Choroid plexus epithelial cell (primary cell): ENCODE measurements around the gene ZNF142.
A peak's percentile ranks its signal among the peaks of the same experiment; 100 is the strongest.

Source experiments
- DNase-seq: peaks from one replicate; pipeline ENCODE4 v3.0.0-alpha.2; 2010; ENCODE audit warnings: low read depth
- H3K4me3 ChIP-seq: 2 replicates; pipeline ENCODE4 v1.5.1; 2011; ENCODE audit warnings: low read depth, mild to moderate bottlenecking, control low read depth, low read length, moderate library complexity
- TF ChIP-seq, protein P1 (sequence below): conservative IDR thresholded peaks from 2 replicates; pipeline ENCODE4 v1.5.1; 2011; ENCODE audit warnings: low read depth, mild to moderate bottlenecking, control low read depth, inconsistent platforms, low read length, moderate library complexity

Gene ZNF142, protein sequence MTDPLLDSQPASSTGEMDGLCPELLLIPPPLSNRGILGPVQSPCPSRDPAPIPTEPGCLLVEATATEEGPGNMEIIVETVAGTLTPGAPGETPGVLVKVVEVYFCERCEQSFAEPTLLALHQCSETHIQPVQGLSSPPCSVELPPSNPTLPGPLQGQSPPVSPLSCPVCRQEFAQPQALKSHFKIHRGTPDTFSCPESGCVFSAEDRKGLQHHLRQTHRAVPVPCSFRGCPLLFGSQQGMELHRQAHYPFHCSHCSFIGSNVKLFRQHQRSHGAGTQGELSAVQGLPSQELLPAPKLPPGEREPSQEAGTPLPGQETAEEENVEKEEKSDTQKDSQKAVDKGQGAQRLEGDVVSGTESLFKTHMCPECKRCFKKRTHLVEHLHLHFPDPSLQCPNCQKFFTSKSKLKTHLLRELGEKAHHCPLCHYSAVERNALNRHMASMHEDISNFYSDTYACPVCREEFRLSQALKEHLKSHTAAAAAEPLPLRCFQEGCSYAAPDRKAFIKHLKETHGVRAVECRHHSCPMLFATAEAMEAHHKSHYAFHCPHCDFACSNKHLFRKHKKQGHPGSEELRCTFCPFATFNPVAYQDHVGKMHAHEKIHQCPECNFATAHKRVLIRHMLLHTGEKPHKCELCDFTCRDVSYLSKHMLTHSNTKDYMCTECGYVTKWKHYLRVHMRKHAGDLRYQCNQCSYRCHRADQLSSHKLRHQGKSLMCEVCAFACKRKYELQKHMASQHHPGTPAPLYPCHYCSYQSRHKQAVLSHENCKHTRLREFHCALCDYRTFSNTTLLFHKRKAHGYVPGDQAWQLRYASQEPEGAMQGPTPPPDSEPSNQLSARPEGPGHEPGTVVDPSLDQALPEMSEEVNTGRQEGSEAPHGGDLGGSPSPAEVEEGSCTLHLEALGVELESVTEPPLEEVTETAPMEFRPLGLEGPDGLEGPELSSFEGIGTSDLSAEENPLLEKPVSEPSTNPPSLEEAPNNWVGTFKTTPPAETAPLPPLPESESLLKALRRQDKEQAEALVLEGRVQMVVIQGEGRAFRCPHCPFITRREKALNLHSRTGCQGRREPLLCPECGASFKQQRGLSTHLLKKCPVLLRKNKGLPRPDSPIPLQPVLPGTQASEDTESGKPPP (N-terminal part only)

DNA sequence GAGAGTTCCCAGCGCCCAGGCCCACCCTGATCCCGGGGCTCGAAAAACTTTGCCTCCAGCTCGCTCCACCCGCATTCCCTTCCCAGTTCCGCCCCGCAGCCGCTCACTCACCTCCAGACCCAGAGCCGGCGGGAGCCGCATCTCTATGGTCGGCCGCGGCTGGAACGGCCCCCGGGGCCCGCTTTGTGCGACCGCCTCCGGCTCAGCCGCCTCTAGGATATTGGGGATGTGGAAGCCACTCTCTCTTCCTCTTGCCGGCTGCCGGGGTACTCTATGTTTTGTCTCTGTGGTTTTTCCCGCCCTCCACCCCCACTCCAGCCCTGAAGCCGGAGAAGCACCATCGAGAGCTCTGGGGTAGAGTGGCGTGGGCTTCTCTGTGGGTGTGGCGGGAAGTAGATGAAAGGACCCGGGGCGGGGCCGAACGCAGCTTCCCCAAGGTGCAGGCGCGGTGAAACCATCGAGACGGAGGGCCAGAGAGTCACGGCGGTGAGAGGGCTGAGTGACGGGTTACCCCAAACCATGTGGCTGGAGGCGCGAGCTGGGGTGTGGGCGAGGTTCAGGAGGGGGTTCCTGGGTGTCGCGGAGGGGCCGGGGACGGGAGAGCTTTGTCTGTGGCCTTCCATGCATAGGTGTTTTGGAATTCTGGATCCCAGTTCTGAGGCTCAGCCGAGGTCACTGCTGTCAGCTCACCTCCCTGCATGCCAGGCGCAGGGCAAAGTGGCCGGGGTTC lies at the start of gene ZNF142, which contains the start of gene BCS1L:
Gene ZNF142 (minus strand): TSS at position 366 of the 730 bp plus-strand sequence. CDS start 3,194 bp downstream, outside the sequence.
Gene BCS1L (plus strand): TSS at position 426 of the 730 bp plus-strand sequence. CDS start 1,305 bp downstream, outside the sequence.
- H3K4me3 ChIP-seq: peak within 1 kb of the TSS; percentile 87
- TF ChIP-seq, protein P1, sequence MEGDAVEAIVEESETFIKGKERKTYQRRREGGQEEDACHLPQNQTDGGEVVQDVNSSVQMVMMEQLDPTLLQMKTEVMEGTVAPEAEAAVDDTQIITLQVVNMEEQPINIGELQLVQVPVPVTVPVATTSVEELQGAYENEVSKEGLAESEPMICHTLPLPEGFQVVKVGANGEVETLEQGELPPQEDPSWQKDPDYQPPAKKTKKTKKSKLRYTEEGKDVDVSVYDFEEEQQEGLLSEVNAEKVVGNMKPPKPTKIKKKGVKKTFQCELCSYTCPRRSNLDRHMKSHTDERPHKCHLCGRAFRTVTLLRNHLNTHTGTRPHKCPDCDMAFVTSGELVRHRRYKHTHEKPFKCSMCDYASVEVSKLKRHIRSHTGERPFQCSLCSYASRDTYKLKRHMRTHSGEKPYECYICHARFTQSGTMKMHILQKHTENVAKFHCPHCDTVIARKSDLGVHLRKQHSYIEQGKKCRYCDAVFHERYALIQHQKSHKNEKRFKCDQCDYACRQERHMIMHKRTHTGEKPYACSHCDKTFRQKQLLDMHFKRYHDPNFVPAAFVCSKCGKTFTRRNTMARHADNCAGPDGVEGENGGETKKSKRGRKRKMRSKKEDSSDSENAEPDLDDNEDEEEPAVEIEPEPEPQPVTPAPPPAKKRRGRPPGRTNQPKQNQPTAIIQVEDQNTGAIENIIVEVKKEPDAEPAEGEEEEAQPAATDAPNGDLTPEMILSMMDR: no peak
- DNase-seq: peak; percentile 89

DNA sequence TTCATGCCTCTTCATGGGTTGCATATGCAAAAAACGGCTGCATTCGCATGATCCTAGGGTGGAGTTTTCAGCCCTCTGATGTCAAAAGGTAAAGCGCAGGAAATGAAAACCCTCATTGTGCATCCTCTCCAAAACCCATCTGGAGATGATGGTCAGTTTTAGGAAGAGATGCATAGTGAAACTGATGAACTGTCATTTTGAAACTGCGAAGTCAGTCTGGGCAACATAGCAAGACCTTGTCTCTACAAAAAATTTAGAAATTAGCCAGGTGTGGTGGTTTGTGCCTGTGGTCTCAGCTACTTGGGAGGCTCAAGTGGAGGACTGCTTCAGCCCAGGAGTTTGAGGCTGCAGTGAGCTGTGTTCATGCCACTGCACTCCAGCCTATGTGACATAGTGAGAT lies 48.7 kb upstream of the ZNF142 start:
- TF ChIP-seq, protein P1: no peak
- DNase-seq: no peak
- H3K4me3 ChIP-seq: no peak overlapping the region

DNA sequence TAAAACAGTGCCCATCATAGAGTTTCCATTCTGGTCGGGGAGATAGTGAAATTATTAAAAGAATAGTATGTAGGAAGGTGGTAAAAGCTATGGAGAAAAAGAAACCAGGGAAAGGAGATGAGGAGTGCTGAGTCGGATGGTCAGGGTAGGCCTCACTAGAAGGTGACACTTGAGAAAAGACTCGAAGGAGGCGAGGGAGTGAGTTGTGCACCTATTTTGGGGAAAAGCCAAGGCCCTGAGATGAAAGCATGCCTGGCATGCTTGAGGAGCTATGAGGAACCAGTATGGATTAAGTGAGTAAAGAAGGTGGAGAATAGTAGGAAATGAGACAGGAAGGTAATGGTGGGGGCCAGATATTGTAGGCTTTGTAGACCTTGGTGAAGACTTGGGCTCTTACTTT lies 43.9 kb upstream of the ZNF142 start:
- no peak for DNase-seq
- TF ChIP-seq, protein P1: no peak
- H3K4me3 ChIP-seq: no peak overlapping the region

DNA sequence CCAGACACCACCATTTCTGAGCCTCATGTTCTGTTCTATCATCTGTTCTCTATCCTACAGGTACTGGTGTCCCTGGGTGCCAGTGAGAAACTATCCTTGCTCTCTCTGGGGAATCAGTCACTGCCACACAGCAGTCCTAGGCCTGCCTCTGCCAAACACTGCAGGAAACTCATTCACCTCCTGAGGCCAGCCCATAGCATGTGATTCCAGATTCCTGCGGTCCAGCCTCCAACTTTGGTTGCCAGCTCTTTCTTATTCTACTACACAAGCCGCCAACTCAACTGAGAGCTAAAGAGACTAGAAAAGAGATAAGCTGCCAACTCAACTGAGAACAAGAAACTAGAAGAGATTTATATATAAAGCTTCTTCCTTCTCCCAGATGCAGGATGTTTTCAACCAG lies 42.4 kb upstream of the ZNF142 start:
- TF ChIP-seq, protein P1: no peak
- no peak for DNase-seq
- no peak overlapping the region for H3K4me3 ChIP-seq

DNA sequence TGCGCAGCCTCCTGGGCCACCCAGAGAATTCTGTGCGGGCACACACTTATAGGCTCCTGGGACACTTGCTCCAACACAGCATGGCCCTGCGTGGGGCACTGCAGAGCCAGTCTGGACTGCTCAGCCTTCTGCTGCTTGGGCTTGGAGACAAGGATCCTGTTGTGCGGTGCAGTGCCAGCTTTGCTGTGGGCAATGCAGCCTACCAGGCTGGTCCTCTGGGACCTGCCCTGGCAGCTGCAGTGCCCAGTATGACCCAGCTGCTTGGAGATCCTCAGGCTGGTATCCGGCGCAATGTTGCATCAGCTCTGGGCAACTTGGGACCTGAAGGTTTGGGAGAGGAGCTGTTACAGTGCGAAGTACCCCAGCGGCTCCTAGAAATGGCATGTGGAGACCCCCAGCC lies 39.5 kb upstream of the ZNF142 start:
- DNase-seq: no peak
- TF ChIP-seq, protein P1: no peak

More for the DNA sequence above, 39.5 kb upstream of the ZNF142 start:
- H3K4me3 ChIP-seq: no peak overlapping the region
